ENCODE results near the gene EEA1.

- TF ChIP-seq POLR2A (IDR thresholded peaks at IDR 0.05): no peak
- TF ChIP-seq CTCF (IDR thresholded peaks at IDR 0.05 in 4 of 5, conservative IDR thresholded peaks at IDR 0.05 in 1 of 5): no peak
These were observed 206.2 kb downstream of the EEA1 start for GRCh38 chr12:92722897-92723296.

Data from gastrocnemius medialis (tissue), 4 donors.